ENCODE data around the gene ALDH3B1.

Gene ALDH3B1

DNA sequence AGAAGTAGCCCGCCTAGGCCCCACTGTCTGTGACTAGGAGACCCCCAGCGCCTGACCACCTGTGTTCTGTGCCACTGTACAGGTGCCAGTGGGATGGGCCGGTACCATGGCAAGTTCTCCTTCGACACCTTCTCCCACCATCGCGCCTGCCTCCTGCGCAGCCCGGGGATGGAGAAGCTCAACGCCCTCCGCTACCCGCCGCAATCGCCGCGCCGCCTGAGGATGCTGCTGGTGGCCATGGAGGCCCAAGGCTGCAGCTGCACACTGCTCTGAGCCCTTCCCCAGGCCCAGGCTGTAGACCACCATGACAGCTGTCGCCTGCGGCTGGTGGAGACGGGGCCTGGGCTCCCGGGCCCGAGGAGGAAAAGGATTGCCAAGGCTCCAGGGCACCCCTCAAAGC, 17.5 kb downstream of the ALDH3B1 start:
- in situ Hi-C loops (cut with MboI; ENCODE audit: low sequenced_read_pairs) = no loop called here

DNA sequence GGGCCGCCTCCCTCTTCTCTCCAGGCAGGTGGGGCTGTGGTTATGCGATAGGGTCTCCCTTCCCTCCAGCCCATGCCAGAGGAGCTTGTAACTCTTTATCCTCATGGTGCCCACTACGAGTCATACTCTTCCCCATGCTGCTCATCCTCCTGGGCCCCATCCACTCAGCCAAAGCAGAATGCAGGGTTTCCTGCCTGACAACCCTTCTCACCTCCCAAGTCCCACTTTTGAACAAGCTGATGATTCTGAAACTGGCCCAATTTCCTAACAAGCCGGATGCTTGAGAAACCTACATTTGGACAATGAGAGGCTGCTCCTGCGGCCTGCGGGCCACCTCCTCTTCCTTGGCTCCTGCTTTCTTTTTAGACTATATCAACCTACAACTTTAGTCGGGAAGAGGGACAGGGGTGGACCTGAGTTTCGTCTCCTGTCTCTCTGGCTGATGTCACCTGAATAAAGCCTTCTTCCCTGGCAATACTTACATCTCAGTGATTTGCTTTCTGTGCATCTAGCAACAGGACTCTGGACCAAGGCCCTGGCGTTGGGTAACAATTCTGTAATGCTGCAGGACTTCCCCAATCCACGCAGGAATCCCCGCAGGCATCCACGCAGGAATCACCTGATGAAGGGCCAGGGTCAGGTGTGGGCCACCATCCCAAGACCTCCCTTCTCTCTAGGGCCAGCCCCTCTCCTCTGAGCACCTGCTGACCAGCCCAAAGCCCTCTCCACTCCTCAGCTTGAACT, 18.8 kb downstream of the ALDH3B1 start:
- in situ Hi-C loops (cut with MboI; ENCODE audit: low sequenced_read_pairs) = no loop called here

DNA sequence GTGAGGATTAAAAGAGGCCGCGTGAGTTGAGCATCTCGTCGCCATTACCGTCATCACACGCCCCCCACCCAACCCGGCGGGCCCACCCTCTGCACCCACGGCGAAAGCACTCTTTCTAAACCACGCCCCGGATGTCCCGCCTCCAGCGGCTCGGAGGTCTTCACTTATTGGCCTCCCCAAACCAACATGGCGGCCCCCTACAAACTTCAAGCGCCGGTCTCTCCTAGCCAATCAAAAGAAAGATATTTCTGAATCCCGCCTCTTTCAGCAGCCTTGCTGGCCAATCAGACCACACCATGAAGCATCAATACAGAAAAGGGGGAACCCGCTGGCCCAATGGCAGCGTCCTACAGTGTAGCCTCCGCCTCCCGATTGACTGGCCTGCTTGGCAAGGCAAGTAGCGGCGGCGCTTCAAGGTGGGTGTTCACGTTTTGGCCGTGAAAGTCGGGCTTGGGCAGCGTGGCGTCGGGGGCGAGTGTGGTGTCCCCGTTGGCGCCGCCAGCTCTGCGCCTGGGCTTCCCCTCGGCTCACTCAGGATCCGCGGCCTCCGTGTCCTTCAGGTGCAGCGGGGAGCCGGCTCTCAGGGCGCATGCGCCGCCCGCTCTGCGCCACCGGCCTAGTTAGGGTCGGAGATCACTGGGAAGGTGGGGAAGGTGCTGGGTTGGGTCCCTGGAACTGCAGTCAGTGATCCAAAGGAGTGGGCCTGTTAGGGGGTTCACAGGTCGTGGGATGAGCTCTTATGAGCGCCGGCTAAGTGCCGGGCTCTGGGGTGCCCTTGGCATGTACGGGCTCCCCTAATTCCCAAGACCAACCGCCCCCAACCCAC, 20.4 kb downstream of the ALDH3B1 start, which contains the start of gene NDUFS8:
Gene NDUFS8, plus strand, starts transcription at position 364 of the 826 bp plus-strand sequence. CDS start 1,471 bp downstream, outside the sequence.
- in situ Hi-C loops (cut with MboI; ENCODE audit: low sequenced_read_pairs) = no loop called here

DNA sequence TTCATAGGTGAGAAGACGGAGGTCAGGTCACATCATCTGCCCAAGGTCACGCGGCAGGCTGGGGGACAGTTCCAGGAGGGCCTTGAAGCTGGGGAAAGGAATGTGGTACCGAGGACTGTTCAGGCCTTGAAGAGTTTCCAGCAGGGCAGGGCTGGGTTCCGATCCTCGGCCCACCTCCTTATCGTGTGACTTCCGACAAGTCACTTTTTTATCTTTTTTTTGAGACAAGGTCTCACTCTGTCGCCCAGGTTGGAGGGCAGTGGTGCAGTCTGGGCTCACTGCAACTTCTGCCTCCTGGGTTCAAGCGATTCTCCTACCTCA, 21.0 kb downstream of the ALDH3B1 start:
- in situ Hi-C loops (cut with MboI; ENCODE audit: low sequenced_read_pairs) = no loop called here

DNA sequence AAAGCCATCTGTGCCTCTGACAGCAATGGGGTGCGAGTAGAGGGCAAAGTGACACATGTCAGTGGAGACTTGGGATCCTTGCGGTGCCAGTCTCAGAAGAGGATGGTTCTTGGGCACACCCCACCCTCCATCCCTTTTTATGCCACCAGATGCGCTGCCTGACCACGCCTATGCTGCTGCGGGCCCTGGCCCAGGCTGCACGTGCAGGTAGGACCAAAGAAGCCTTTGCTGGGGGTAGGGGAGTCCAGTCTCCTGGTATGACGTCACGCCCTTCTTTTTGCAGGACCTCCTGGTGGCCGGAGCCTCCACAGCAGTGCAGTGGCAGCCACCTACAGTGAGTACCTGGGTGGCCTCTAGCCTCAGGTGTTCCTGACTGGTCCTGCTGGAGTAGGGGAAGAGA, 21.9 kb downstream of the ALDH3B1 start:
- in situ Hi-C loops (cut with MboI; ENCODE audit: low sequenced_read_pairs) = no loop called here

DNA sequence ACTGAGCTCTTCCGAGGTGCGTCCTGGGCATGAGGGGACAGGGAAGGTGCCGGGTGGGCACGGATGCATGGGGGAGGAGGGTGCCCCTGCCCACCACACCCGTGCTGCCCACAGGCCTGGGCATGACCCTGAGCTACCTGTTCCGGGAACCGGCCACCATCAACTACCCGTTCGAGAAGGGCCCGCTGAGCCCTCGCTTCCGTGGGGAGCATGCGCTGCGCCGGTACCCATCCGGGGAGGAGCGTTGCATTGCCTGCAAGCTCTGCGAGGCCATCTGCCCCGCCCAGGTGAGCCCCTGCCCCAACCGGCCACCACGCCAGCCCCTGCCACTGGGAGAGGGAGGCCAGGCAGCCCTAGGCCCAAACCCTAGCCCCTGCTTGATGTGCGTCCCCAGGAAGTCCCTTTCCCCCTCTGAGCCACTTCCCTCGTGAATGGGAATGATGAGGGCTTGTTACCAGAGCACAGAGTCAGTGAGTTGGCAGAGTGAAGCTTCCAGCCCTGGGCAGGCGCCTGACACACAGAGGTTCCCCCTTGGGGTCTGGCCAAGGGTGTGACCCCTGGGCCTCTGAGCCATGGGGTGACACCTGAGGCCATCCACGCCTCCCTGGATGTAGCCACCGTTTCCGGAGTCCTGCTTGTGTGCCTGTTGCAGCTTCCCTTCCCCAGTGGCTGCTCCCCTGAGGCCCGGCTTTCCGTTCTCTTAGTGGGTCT, 23.0 kb downstream of the ALDH3B1 start:
- in situ Hi-C loops (cut with MboI; ENCODE audit: low sequenced_read_pairs) = no loop called here

DNA sequence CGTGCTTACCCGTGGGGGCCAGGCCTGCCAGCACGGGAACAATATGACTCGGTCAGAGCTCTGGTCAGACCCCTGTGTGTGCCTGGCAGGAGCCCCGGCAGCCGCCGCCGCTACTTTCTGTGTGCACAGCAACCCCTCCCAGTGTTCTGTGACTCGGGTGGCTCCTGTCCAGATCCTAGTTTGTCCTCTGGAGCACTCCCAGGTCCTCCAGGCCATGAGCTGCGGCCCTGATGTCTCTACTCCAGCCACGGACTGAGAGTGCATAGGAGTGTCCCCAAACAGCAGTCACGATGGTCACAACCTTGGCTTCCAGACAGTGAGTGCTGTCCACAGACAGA, 23.6 kb downstream of the ALDH3B1 start:
- in situ Hi-C loops (cut with MboI; ENCODE audit: low sequenced_read_pairs) = no loop called here

DNA sequence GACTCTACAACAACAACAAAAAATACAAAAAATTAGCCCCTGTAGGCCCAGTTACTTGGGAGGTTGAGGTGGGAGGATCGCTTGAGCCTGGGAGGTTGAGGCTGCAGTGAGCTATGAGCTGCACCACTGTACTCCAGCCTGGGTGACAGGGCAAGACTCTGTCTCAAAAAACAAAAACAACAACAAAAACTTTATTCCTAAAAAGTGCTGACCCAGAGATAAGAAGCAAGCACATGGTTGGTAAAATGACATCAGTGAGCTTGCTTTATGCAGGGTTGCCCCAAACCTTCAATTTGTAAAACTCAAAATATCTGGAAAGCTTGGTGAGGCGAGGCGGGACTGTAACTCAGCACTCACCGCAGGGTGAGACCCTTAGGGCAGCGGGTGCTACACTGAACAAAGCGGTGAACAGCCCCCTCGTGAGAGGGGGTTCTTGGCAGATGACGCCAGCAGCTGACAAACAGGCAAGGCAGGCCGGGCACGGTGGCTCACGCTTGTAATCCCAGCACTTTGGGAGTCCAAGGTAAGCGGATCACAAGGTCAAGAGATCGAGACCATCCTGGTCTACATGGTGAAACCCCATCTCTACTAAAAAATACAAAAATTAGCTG, 25.2 kb downstream of the ALDH3B1 start:
- in situ Hi-C loops (cut with MboI; ENCODE audit: low sequenced_read_pairs) = no loop called here

DNA sequence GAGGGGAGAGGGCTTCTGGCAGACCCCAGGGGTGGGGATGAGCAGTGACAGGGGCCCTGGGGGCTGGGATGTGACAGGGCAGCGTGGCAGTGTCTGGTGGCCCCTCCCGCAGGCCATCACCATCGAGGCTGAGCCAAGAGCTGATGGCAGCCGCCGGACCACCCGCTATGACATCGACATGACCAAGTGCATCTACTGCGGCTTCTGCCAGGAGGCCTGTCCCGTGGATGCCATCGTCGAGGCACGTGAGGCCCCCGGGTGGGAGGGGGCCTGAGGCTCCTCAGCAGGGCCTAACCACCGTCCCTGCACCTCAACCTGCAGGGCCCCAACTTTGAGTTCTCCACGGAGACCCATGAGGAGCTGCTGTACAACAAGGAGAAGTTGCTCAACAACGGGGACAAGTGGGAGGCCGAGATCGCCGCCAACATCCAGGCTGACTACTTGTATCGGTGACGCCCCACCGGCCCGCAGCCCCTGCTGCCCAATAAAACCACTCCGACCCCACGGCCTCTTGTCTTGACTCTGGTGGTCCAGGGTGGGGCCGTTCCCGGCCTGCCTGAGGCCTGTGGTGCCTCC, 26.1 kb downstream of the ALDH3B1 start:
- in situ Hi-C loops (cut with MboI; ENCODE audit: low sequenced_read_pairs) = no loop called here

DNA sequence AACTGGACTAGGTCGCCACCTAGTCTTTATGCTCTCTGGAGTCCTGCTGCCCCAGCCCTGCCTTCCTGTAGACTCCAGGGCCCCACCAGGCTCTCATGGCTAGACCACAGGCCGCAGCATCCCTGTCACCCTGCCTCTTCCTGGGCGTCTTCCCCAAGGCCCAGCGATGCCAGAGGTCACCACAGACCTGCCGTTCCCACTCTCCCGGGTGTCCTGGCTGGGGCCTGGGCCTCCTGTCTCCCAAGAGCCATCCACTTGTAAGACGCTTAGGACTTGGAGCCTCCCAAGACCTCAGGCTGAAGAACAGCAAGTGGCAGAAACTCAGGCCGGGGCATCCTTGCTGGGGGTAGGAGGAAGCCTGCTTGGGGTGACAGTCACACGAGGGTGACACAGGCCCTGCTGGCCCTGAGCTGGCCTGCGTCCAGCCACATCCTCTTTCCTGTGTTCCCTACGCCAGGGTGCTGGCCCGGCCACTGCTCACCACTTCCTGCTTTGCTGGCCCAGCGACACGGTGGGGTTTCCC, 26.7 kb downstream of the ALDH3B1 start:
- in situ Hi-C loops (cut with MboI; ENCODE audit: low sequenced_read_pairs) = no loop called here

DNA sequence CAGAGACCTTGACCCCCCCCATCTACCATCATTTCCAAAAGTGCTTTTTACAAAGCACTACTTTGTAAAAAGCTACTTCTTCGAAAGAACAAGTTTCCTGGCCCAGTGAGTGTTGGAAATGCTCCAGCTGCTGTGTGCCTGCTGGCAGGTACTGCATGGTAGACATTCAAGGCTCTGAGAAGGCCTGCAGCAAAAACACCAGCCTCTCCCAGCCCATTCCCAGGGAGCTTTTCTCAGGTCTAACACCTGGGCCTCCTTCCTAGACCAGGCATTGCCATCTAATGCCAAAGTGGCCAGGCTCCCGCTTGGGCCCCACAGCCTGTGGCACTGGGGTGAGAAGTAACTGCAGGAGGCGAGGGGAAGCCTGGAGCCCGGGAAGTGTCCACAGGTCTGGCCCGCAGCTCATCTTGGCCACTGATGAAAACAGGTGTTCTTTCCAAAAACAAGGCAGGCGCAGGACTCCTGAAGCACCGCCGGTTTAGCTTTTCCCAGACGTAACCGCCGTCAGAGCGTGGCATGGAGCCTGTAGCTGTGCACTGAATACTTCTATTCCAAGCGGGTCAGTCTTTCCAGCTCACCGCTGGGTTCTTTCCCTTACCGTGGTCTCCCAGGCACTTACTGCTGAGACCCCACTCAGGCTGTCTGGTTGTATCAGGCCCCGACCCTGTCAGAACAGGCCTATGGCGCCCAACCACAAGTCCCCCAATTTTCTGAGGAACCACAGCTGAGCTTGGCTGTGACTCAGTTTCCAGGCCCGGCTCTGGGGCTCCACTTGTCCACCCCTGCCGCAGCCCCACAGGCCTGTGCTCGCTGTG, 27.5 kb downstream of the ALDH3B1 start:
- in situ Hi-C loops (cut with MboI; ENCODE audit: low sequenced_read_pairs) = no loop called here

DNA sequence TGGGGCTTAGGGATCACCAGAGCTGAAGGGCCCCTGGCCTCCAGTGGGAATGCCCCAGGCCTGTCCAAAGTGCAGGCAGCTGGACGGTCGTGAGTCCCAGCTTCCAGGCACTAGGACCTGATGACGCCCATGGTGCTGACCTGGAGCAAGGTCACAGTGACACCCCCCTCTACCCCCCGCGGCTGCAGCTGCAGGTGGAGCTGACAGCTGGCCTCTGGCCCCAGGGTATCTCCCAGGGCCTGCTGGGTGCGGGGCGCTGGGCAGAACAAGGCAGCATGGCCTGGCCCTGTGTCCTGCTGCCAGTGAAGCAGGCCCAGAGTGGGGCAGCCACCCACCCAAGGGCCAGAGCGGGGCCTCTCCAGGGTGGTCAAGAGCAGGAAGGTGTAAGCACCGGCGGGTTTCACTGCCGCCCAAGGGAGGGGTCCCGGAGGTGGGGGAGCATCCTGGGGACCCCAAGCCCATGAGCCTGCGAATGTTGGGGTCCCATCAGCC, 28.1 kb downstream of the ALDH3B1 start:
- in situ Hi-C loops (cut with MboI; ENCODE audit: low sequenced_read_pairs) = no loop called here

DNA sequence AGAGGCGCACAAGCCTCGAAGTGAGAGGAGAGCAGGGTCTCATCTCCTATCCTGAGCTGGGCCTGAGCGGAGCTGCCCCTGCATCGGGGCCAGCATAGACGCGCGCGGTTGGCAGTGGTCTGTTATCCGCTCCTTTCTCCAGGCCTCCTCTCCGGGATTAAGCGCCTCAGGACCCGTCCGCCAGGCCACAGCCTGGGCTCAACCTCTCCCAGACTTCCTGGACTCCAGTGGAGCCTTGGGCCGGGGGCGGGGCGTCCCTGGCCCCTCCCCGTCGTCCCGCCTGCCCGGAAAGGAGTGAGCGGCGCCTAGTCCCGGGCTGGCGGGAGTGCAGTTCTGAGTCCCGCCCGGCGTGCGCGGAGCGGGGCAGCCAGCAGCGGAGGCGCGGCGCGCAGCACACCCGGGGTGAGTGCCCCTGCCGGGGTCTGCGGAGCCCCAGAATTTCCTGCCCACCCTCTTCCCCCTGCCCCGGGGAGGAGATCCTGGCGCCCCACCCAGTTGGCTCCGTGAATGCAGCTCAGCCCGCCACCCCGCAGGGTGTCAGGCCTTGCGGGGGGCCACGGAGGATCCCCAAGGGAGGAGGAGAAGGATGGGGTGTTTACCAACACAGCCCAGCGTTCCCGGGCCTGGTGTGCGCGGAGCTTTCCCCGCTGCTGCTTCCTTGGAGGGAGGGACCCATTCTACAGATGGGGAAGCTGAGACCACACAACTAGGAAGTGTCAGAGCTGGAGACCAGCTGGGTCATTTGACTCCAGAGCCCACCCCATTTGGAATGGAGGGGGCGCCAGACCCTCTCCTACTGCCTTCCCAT, 28.8 kb downstream of the ALDH3B1 start, which contains the start of gene TCIRG1:
Gene TCIRG1, plus strand, starts transcription at position 308 of the 808 bp plus-strand sequence. CDS start 2,247 bp downstream, outside the sequence.
- in situ Hi-C loops (cut with MboI; ENCODE audit: low sequenced_read_pairs) = no loop called here

DNA sequence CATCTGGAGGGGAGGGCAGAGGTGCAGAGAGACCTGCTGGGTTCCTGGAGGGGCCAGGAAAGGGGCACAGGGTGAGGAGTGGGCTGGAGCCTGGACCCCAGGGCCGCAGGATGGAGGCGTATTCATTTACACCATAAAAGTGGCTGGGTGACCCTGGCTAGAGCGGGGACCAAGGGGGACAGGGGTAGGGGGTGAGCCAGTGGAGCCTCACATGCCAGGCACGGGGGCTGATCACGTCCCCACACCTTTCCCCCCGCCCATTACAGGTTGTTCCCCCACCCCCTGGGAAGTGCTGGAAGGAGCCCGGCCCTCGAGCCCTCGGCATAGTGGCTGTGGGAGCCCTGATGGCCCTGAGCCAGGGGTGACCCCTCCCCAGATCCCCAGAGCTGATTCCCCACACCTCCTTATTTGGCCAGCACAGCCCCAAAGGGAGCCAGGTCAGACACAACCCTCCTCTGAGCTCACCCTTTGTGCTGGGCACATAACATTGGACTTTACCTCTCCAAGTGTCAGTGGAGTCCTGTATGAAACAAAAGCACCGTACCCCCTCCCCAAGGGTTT, 29.5 kb downstream of the ALDH3B1 start:
- in situ Hi-C loops (cut with MboI; ENCODE audit: low sequenced_read_pairs) = no loop called here

DNA sequence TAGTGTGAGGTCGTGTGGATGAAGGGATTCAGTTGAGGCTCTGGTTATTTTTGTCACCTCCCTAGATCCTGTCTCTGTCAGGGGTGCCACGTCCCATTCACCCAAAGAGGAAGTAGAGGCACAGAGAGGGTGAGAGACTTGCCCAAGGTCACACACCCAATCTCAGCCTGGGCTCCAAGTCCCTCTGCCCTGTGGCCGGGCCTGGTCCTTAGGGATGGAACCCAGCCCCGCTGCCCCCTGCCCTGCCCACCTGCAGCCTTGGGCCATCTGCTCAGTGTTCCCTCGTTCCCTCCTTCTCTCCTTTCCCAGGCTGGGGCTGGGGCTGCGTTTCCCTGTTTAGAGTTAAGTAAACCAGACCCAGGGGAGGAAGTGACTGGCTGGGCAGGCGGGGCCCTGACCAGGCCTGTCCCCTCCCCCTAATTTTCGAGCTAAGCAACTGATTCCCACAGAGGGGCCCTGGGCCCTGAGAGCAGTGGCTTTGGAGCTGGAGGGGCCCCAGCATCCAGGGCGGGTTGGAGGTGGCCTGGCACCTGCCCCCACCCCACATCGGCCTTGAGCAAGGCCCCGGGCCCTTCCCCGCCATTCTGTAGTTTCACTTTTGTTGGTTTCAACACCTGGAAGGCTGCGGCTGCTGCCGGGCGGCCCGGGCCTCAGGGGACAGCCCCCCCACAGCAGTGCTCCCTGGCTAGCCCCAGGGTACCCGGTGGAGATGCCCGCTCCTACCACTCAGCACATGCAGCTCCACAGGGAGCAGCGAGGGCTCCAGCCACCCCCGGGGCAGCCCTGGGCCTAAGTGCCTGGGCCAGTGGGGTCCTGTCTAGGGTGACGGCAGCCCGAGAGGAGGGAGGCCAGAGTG, 30.2 kb downstream of the ALDH3B1 start:
- in situ Hi-C loops (cut with MboI; ENCODE audit: low sequenced_read_pairs) = no loop called here

DNA sequence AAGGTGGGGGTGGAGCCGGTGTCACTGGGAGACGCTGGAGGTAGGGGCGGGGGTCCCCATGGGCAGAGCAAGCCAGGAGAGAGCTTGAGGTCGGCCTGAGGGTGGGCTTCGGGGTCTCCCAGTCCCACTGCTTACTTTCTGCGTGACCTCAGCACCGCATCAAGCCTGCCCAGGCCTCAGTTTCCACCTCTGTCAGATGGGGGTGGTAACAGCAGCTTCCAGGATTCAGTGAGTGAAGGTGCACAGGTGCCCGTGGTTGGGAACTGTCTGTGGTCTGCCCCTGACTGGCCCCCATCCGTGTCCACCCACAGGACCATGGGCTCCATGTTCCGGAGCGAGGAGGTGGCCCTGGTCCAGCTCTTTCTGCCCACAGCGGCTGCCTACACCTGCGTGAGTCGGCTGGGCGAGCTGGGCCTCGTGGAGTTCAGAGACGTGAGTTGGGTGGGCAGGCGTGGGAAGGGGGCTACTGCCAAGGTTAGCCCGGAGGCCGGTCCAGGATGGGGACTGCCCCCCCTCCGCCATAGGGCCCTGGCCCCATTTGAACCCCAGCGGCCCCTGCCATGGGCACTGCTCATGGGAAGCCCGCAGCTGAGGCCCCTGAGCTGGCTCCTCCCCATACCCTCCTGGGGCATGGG, 30.9 kb downstream of the ALDH3B1 start:
- in situ Hi-C loops (cut with MboI; ENCODE audit: low sequenced_read_pairs) = no loop called here

DNA sequence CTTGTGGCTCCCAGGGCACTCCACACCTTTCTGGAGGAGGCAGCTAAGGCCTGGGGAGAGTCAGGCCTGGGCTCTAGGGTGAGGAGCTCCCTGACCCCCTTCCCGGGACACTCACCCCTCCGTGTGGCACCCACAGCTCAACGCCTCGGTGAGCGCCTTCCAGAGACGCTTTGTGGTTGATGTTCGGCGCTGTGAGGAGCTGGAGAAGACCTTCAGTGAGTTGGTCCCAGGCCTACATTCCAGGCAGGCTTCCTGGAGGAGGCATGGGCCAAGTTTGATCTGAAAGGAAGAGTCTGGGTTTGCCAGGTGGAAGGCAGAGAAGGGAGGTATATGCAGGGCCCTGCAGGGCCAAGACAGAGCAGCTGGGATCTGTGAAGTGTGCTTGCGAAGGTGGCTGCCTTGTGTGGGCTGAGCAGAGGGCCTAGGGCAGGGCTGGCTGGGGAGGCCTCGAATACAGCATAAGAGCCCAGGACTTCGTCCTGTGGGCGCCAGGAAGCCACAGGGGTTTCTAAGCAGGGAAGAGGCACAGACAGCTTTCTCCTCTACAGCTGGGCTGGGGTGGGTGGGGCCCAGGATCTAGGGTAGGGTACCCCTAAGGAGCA, 31.6 kb downstream of the ALDH3B1 start:
- in situ Hi-C loops (cut with MboI; ENCODE audit: low sequenced_read_pairs) = no loop called here
